NCI-H1048 (cell line): ENCODE results near the gene TFAP2E.

Source experiments
- DNase-seq: peaks from one replicate; lab custom pipeline; 2025; lab: John Stamatoyannopoulos, UW

The TFAP2E gene

DNA sequence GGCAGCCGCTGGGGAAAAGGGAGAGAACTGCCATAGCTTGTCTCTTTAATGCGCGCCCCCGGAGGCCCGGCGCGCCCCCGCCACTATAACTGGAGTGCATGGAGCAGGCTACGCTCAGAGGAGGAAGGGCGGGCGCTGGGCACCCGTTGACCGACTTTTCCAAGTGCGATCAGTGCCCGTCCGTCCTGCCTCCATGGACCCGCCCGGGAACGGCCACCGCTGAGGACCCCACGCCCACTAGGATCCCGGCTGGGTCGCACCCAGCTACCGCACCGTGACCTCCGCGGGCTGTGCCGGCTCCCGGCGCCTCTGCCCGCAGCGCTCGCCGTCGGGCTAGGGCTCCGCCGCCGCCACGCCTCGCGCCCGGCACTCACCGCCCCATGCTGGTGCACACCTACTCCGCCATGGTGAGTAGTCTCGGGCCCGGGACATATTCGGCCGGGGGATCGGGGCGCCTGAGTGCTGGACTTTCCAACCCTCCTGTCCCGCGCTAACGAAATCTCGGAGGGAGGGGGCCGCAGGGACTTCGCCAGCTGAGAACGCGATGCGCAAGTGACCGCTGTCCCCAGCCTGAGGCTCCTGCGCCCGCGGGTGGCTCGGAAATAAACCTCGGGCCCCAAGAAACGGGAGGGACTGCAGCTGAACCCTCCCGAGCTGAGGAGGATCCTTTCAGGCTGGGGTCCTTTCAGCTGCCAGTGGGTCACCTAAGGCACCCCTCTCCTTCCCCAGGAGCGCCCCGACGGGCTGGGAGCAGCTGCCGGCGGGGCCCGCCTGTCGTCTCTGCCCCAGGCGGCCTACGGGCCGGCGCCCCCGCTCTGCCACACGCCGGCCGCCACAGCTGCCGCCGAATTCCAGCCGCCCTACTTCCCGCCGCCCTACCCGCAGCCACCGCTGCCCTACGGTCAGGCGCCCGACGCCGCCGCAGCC is at the start of gene TFAP2E:
Gene TFAP2E, plus strand, starts transcription at position 117 of the 927 bp plus-strand sequence. Its CDS starts 264 bp downstream, at position 381.
- DNase-seq: no peak

DNA sequence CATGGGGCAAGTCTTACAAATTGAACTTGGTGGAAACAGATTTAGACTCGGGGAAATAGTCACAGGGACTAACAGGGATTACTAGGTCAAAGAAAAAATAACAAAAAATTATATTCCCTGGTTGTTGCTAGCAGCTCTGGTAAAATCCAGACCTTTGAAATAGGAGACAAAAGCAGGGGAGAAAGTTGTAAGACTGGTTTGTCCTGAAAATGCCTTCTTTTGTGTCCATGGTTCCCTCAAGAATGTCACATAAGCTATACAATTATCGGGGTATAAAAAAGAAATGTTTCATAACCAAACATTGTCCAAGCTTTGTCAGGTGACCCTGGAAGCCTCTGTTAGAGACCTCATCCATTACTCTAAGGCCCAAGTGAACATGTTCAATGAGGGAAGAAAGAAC is 49.0 kb upstream of the TFAP2E start:
- no peak for DNase-seq

DNA sequence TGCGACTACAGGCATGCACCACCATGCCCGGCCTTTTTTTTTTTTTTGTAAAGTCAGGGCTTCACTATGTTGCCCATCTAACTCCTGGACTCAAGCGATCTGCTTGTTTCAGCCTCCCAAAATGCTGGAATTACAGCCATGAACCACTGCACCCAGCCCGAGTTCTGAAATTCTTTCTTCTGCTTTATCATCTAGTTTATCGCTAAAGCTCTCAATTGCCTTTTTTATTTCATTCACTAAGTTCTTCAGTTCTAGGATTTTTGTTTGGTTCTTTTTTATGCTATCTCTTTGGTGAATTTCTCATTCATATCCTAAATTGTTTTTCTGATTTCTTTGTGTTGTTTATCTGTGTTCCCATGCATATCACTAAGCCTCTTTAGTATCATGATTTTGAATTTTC is 42.9 kb upstream of the TFAP2E start:
- no peak for DNase-seq

DNA sequence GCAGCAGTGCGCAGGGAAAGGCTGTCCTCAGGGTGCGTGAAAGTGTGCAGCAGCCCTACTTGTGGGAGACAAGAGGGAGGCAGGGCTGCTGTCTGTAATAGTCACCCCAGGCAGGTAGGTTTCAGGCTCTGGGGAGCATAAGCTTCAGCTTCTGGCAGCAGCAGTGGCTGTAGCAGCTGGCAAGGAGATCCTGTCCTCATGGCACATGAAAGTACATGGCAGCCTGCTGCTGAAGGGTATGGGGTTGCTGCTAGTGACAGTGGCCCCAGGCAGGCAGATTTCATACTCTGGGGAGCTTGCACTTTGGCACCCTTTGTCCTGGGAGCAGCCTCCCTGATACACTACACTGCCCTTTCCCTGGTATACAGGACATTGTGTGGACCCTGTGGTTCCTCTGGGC is 42.2 kb upstream of the TFAP2E start:
- no peak for DNase-seq

DNA sequence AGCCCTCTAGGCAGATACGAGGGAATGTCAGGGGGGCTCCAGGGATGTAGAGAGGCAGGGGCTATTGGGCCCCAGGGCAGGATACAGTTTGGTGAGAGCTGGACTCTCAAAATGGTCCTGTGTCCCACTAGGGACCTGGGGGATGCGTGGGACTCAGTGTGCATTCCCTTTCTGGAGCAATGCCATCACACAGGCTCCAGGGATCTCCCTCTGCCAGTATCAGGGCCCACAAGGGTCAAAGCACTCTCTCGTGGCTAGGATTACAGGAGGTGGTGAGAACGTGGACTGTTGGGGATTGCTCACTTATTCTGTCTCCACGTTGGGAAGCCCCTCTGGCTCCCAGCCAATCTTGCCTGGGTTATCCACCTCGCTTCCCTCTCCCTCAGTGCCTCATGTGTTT is 41.7 kb upstream of the TFAP2E start:
- DNase-seq: no peak

DNA sequence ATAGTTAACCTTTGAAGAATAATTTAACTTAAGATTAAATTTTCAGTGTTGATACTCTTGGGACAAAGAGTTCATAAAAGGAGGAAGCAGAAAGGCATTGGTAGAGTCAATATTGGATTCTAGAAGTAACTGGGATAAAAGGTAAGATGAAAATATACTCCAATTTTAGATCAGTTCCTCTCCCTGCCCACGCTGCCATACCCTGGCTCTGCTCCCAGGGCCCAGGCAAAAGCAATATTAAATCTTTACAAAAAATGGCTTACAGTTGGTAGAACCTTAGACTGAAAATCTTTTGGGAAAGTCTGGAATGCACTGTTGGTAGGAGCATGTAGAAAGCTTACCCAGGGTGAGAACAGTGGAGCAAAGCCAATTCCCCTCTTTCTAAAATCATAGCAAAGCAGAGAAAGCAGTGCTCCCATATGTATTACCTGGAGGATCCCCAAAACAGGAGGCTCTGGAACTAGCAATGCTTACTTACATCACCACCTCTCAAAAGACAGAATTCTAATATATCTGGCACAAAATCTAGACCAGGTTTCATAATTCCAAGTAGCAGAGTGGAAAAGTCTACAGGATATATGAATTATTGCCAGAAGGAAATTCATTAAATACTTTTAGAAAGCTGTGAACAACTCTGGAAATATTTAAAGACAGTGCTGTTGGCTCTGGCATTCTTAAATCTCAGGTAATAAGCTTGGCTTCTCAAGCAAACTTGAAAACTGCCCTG is 40.5 kb upstream of the TFAP2E start:
- DNase-seq: no peak

DNA sequence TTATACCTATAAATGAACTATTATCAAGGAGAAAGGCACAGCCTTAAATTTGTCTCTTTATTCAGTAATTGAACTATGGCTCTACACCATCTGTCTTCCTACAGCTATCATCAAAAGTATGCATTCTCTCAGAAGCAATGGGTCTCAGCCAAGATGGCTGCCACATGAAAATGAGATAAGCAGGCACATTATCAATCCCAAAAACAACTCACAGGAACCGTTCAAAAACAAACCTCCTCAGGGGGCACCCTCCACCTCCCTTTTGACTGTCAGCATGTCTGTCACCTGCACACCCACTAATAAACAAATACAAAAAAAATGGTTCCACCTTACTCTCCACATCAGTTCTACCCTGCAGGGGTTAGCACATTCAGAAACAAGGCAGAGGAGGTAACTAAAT is 39.5 kb upstream of the TFAP2E start:
- DNase-seq: no peak

DNA sequence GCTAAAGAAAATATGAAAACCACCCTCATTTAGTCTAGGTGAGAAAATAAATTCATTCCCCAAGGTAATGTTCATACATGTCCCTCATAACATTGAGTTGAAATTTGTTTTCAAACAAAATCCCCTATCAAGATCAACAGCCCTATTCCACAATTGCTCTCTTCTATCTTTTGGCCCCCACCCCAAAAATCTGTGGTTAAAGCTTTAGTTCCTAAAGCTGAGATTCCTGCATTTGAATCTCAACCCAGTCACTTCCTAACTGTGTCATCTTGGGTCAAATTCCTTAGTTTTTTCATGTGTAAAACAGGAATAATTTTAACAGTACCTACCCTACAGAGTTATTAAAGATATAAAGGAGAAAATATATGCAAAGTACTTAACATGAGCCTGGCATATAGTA is 37.9 kb upstream of the TFAP2E start:
- DNase-seq: no peak

DNA sequence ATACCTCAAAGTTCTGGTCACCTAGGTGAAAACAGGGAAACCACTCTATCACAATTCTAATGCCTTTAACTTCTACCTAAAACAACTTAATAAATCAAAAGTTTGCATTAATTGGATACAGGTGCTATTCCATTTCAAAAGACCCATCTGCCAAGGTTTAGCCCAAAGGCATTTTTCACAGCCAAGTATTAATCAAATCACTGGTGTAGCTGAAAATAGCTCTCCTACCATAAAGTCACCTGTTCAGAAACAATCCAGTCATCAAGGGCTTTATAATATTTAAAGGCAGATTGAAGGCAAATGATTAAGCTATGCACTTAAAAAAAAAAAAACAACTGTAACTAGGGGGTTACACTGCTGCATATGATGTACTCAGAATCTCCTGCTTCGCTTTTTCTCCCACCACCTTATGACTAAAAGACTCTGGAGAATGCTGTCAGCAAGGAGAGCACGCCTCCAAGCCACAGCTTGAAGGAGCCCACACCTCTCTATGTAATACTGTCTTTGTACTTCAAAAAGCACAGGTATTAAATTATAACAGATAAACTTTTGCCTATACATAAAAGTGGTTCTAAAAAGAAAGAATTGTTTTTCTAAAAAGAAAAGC is 36.5 kb upstream of the TFAP2E start:
- no peak for DNase-seq

DNA sequence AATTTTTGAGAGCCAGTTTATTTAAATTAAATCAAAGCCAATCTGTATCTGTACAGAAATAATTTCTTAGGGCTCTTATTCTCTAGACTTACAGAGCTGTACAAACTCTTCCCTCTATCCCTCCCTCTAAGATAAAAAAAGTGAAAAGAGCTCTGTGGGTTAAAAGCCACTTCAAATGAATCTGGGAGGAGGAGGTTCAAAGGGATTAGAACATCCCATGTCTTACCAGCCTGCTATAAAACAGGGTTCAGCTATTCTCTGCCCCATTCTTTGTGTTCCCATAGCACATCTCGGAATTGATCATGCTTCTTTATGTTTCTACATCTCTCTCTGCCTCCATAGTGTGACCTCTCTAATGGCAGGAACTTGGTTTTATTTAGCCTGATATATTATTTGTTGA is 35.3 kb upstream of the TFAP2E start:
- no peak for DNase-seq

DNA sequence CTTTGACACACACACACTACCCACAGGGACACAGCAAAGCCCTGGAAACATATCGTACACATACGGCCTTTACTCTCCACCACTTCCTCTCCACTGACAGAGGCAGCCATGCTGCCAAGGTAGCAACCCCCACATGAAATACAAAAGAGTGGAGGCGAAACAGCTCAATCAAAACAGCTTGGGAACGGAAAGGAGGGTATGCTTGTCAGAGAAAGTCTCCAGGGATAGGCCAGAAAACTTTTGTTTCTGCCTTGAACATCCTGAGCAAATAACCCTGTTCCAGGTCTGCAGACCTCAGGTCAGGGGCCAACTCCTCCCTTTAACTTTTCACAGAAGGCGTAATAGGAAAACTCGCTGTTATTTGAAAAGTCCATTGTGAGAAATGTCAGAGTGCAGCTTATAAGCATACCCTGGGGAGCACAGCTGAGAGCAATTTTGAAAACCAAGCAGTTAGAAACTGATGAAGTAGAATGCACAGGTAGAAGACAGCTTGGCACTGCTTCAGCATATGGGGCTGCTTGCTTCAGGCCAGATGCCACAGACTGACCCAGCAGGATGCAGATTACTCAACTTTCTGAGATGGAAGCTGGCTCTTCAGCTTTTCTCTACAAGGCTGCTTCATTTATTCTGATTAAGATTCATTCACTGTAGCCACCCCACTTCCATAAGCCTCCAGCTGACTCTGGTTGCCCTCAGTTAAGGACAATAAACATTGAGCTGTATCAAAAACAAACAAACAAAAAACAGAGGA is 33.9 kb upstream of the TFAP2E start:
- DNase-seq: no peak

DNA sequence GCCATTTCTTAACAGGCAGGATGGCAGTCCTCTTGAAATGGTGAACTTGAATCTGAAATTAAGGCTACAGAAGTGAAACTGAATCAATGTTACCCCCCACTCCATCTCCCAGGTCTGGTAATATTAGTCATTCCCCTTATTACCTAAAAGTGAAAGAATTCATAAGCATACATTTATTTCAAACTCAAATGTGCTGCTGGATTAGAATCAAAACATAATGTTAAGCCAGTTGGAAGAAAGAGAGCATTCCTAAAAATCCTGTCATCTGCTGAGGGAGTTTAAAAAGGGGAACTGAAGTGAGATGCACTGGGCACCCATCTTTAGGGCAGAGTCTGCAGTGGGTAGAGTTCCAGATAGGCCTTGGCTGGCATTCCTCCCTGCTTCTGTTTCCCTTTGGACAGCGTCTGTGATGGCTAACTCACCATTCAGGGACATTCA is 33.3 kb upstream of the TFAP2E start:
- DNase-seq: no peak

DNA sequence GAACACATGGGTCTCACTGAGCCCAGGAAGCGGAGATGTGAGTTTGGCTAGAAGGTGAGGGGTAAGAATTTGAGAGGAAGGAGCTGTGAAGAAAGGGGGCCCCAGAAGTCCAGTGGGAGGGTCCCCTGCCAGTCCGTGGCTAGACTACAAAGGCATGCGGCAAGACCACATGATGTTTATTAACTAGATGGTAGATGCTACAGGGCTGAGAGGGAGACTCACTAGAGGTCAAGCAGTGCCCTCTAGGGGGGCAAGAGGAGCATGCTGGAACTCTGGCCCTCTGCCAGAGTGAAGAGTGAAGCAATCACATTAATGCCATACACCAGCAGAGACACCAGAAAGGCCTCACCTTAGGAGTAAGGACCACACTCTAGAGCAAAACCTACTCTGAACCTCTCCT is 28.1 kb upstream of the TFAP2E start:
- no peak for DNase-seq

DNA sequence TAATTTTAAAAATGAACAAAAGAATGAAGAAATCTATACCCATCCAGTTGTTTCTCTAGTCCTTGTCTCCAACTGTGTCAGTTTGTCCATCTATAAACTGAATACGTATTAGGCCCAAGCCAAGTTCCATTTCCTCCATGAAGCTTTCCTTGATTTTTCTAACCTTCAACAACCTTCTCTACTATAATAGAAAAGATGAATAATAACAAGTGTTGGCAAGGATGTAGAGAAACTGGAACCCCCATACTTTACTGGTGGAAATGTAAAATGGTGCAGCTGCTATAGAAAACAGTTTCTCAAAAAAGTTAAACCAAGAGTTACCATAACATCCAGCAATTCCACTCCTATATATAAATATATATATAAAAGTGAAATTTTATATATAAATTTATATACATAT is 26.5 kb upstream of the TFAP2E start:
- DNase-seq: no peak

DNA sequence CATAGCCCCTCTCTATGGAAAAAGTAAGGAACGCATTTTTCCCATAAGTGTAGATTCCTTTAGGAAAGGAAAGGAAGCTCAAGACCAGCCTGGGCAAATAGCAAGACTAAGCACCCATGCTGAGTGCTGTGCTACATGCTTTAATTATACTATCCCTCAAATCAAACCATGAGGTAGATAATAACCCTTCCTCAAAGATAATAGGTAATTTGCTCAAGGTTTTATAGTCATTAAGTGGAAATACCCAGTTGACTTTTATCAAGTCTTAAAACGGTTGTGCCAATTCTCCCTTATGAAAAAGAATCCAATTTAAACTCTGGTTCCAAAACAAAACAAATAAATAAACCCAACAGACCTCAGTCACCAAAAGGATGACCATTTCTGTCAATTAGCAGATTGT is 19.3 kb upstream of the TFAP2E start:
- DNase-seq: no peak

DNA sequence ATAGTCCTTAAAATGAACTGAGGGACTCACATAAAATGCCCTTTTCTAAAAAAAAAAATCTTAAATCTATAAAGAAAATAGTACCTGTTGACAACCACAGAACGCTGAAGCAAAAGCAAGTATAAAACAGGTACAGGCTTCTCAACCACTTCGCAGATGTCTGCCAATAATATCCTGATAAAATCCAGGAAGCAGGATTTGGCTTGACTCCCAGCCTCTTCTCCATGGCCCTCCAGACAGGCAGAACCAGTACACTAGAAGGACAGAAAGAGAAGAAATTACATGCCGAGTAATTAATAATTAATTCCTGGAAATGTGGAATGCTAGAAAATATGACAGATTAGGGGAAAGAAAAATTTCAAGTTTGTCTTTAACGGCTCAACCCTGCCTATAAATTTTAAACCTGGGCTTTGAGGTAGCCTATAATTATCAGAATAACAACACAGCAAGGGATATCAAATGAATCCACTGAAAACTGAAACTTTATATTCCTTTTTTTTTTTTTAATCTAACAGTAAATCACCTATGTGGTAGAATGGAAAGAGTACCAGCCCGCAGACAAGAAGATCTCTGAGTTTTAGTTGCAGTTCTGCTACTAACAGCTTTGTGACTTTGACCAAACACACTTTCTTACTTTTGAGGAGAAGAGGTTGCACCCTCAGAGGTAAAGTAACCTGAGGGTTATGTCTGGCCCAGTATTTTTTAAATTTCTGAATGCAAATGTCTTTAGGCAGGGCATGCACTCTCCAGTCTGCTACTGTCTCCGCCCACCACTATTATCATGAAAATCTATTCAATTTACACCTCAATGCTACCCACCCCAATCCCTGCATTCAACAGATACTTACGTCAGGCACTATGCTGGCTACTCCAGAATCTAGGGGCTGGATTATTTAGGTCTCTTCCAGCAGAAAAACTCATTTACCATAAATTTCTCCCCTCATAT is 18.6 kb upstream of the TFAP2E start:
- DNase-seq: no peak

DNA sequence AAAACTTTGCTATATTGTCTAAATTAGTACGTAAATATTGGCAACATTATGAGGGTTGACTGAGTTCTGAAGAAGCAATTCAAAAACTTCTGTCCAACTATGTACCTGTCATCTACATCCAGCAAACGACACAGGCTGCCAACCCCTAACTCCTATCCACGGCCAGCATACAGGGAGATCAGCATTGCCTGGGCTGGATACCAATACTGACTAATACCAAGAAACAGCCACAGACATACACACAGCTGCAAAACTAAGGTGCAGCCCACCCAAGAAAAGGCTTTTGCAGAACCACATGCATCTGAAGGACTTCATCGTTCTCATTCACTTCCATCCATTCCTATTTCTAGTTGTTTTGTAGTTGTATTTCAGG is 17.9 kb upstream of the TFAP2E start:
- DNase-seq: no peak

DNA sequence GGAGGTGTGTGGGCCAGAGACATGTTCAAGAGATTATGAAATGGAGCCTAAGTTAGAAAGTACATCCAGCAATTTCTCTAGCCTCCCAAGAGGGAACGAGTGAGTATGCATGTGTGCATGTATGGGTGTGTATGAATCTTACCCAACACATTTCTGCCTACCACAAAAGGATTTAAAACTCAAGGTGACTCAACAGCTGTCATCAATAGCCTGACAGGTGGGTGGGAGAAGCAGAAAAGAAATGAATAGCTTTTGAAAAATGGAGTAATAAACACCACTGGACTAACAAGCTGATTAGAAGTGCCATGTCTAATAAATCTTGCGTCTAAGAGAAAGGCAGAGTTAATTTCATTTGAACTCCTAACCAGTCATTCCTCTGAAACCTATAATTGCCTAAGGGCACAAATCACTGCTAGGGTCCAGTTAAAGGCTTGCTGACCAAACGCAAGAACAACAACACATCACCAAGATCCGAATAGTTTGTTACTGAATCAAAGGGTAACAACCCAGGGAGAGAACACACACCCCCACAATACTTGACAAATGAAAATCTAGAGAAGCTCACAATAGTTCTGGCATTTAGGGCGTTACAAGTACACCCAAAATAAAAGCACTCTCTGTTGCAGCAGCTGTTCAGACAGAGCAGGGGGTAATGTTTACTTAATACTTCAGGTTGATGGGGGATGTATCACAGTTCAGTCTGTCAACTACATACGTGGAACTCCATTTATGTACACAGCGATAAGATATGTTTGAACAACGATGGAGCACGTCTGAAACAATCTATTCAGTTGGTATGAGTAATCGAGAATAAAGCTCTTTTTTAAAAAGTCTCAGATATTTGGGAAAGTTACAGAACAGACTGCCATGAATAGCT is 17.3 kb upstream of the TFAP2E start:
- no peak for DNase-seq

DNA sequence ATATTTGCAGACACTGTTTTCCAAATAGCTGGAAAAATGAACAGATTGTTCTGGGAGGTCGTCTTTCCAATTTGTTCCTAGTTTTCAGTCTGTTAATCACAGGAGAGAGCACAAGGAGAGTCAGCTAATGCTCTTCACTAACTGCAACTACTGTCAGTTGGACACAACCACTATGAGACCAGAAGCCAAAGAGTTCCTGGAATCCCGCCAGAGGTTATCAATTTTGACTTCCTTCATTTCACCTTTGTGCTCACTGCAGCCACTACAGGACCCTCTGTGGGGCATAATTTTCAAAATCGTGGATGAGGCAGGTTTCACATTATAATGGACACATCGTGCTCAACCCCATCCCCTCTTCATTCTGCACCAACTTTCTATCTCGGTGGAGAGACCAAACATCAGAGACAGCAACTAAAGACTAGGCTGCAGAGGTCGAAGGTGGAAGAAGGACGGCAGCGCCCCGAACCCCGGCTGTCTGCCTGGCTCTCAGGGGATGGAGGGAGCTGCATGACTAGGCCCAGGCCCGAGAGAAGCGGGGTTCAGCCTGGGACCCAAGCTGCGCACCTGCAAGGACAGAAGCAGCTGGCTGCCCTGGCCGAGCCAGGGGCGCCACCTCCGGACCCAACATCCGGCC is 16.5 kb upstream of the TFAP2E start:
- no peak for DNase-seq
